ENCODE data around the gene AFMID. TPM values are rescaled to one million over a fixed set of nuclear protein-coding genes. Genes with fewer than 3 reads are reported as not detected.
"Not testable (repeated sequence)": the region's sequence is repeated elsewhere in the genome, so short reads cannot be mapped to it uniquely, and the experiment has no call there.

The AFMID gene
- total RNA-seq = 10 to 100 TPM; 30.7 to 40.9 (median 33.9) TPM
- 10 to 100 TPM; 32.1 to 53.7 TPM for polyA plus RNA-seq

DNA sequence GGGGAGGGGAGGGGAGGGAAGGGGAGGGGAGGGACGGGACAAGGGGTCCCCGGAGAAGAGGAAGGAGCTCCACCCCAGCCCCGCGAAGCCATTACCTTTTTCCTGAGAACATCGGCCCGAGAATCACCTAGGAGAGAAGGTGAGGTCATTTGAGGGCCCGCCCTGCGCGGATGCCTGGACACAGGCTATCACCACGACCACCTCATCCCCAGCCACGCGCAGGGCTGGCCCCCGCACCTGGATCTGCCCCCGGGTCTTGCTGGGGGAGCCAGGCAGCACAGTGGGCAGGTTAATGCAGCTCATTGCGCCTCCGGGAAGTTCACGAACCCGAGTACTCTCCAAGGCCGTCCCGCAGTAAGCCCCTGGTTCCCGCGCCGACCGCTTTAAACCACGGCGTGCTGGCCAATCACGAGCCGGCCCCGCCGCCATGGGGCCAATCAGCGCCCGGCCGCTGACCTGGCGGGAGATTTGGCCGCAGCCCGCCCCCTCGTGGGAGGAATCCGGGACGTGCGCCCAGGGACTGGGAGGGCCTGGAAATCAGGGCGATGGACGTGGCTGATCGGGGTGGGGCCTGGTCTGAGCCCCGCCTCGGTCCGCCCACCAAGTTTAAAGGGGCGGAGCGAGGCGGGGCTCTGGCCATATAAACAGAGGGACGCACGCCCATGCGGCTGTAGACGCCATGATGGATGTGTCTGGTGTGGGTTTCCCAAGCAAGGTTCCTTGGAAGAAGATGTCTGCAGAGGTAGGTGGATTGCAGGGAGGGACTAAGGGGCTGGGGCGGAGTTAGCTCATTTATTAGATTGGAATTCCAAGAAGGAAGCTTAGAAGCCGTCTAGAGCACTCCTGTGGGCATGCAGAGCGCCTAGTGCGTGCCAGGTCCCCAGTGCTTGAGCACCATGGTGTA, at the start of gene AFMID, which contains the start of gene TK1:
Gene AFMID, plus strand, starts transcription at position 671 of the 904 bp plus-strand sequence. Its CDS starts 9 bp downstream, at position 680.
Gene TK1, minus strand, starts transcription at position 361 of the 904 bp plus-strand sequence. Its CDS starts 58 bp downstream, at position 303.
- H3K9me3 ChIP-seq = no peaks in the 10 kb centered on the region
- intact Hi-C loops (cut with DNase I) = no loop called here
- H3K4me3 ChIP-seq = peak within 1 kb of the TSS; percentile 19 to 54 (median 36)
- DNase-seq (peak; percentile 97 to 99 (median 99)), FAIRE-seq (peak; percentile 13), ATAC-seq (peak; percentile 87 to 93 (median 88))
- no peaks in the 10 kb centered on the region for H3K27me3 ChIP-seq
- TF ChIP-seq CTCF (IDR thresholded peaks at IDR 0.05) = peak; percentile 57 to 93 (median 87)
- WGBS, 2 donors = 3% methylated on average over 53 to 57 of the region's 57 CpGs
- peaks cover 0 to 10% (median 0%) of the 10 kb centered on the region in 3 donors for H3K36me3 ChIP-seq
- peaks cover 32 to 37% (median 32%) of the 10 kb centered on the region in 3 donors for H3K4me1 ChIP-seq
- H3K27ac ChIP-seq = peak within 1 kb of the TSS; percentile 11 to 65 (median 58)

- H3K4me1 ChIP-seq = peaks cover 0 to 18% (median 0%) of the 10 kb centered on the region in 3 donors
- no peak overlapping the region for H3K4me3 ChIP-seq
- intact Hi-C loops (cut with DNase I) = no loop called here
- H3K9me3 ChIP-seq = no peaks in the 10 kb centered on the region
- FAIRE-seq (no peak), DNase-seq (peak in 5 of 6 donors; percentile 22 to 69 (median 36)), ATAC-seq (no peak)
- H3K27me3 ChIP-seq = no peaks in the 10 kb centered on the region
- no peak overlapping the region for H3K27ac ChIP-seq
- no peaks in the 10 kb centered on the region for H3K36me3 ChIP-seq
- TF ChIP-seq CTCF (IDR thresholded peaks at IDR 0.05) = no peak
- WGBS, 2 donors = 57 to 66% methylated on average over 26 of the region's 26 CpGs
Observed at GRCh38 chr17:78137392-78138203, 49.6 kb upstream of the AFMID start.

DNA sequence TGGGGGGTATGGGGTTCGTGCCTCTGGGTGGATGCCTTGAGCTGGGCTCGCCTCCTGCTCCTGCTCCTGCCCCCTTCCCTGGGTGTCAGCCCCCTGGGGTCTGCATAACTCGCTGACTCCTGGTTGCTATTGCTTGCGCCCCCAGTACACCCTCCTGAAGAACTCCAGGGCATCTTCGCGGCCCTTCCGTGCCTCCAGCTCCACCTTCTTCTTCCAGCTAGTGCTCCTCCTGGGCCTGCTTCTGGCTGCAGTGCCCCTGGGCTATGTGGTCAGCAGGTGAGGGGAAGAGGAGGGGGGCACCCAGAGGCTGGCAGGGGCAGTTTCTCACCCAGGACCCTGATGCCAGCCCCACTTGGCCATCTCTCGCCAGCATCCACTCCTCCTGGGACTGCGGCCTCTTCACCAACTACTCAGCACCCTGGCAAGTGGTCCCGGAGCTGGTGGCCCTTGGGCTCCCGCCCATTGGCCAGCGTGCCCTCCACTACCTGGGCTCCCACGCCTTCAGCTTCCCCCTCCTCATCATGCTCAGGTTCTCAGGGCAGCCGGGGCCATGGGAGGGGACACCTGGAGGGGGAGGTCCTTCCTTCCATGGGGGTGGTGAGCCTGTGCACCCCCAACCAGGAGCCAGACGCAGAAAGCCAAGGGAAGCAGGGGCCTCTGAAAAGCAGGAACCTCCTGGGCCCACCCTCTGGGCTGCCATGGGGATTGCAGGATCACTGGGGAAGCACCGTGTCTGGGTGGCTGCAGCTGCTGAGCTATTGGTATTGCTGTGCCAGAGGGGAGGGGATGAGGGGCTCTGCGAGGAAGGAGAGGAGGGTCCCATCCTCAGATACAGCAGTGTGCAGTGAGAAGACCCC, 48.7 kb upstream of the AFMID start:
- intact Hi-C loops (cut with DNase I) = no loop called here
- H3K36me3 ChIP-seq = no peaks in the 10 kb centered on the region
- ATAC-seq = no peak
- H3K4me1 ChIP-seq = peaks cover 1 to 20% (median 2%) of the 10 kb centered on the region in 3 donors
- no peaks in the 10 kb centered on the region for H3K9me3 ChIP-seq
- DNase-seq = peak in 1 of 6 donors; percentile 37
- no peak for FAIRE-seq
- WGBS, 2 donors = 78 to 87% methylated on average over 16 to 17 of the region's 17 CpGs
- no peak overlapping the region for H3K27ac ChIP-seq
- no peak overlapping the region for H3K4me3 ChIP-seq
- no peak for TF ChIP-seq CTCF (IDR thresholded peaks at IDR 0.05)
- no peaks in the 10 kb centered on the region for H3K27me3 ChIP-seq

DNA sequence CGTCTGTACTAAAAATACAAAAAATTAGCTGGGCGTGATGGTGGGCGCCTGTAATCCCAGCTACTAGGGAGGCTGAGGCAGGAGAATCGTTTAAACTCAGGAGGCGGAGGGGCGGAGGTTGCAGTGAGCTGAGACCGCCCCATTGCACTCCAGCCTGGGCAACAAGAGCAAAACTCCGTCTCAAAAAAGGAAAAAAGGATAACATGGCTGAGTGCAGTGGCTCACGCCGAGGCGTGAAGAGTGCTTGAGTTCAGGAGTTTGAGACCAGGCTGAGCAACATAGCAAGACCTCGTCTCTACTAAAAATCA, 47.3 kb upstream of the AFMID start:
- FAIRE-seq; H3K4me3 ChIP-seq; DNase-seq; H3K9me3 ChIP-seq; H3K27ac ChIP-seq; H3K27me3 ChIP-seq; ATAC-seq; H3K36me3 ChIP-seq; intact Hi-C loops (cut with DNase I): not testable (repeated sequence)
- H3K4me1 ChIP-seq = peaks cover 13 to 34% (median 16%) of the 10 kb centered on the region in 3 donors
- 87 to 88% methylated on average over 12 of the region's 12 CpGs for WGBS, 2 donors
